Measurements from ENCODE around the gene ABCA12.

- TF ChIP-seq POLR2A (IDR thresholded peaks at IDR 0.05), result no peak
- TF ChIP-seq, protein P1, sequence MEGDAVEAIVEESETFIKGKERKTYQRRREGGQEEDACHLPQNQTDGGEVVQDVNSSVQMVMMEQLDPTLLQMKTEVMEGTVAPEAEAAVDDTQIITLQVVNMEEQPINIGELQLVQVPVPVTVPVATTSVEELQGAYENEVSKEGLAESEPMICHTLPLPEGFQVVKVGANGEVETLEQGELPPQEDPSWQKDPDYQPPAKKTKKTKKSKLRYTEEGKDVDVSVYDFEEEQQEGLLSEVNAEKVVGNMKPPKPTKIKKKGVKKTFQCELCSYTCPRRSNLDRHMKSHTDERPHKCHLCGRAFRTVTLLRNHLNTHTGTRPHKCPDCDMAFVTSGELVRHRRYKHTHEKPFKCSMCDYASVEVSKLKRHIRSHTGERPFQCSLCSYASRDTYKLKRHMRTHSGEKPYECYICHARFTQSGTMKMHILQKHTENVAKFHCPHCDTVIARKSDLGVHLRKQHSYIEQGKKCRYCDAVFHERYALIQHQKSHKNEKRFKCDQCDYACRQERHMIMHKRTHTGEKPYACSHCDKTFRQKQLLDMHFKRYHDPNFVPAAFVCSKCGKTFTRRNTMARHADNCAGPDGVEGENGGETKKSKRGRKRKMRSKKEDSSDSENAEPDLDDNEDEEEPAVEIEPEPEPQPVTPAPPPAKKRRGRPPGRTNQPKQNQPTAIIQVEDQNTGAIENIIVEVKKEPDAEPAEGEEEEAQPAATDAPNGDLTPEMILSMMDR (IDR thresholded peaks at IDR 0.05), result no peak
Observed at GRCh38 chr2:215068399-215068798, 70.0 kb downstream of the ABCA12 start.
